NCI-H526 treated with DMSO at 0.1 percent for 48 hours (cell line): Measurements from ENCODE around the gene EEF2K.
"Not testable (repeated sequence)": the region's sequence is repeated elsewhere in the genome, so short reads cannot be mapped to it uniquely, and the experiment has no call there.

Experiments
- DNase-seq: peaks from one replicate; lab custom pipeline; 2025; lab: John Stamatoyannopoulos, UW

Gene EEF2K

DNA sequence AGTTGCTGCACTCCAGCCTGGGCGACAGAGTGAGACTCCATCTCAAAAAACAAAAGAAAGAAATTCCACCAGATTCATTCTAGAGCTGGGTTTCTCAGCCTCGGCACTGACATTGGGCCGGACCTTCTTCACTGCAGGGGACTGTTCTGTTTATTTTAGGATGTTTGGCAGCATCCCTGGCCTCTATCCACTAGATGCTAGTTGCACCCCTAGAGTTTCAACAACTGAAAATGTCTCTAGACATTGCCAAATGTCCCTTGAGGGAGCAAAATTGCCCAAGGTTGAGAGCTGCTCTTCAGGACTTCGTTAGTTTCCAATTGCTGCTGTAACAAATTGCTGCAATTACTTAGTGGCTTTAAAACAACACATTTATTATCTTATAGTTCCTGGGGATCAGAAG lies 7.2 kb downstream of the EEF2K start:
- no peak for DNase-seq

DNA sequence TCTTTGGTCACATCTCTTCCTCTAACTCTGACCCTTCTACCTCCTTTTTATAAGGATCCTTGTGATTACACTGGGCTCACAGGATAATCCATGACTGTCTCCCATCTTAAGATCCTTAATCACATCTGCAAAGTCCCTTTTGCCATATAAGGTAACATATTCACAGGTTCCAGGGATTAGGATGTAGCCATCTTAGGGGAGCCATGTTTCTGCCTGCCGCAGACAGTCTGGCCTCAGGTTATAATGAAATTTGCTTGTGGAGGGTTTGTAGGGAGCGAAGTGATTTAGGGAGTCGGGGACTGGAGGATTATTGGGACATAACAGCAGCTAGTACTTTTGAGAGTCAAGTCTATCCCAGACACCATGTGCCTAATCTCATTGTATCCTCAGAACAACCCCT lies 7.7 kb downstream of the EEF2K start:
- no peak for DNase-seq

DNA sequence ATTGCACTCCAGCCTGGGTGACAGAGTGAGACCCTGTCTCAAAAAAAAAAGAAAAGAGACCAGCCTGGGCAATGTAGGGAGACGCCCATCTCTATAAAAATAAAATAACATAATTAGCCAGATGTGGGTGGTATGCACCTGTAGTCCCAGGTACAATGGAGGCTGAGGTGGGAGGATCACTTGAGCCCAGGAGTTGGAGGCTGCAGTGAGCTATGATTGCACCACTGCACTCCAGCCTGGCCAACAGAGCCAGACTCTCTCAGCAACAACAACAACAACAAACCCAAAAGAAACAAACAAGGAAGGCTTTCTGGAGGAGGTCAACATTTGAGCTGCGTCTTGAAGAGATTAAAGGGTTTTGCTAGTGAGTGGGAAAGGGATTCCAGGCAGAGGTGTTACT lies 8.3 kb downstream of the EEF2K start:
- no peak for DNase-seq

DNA sequence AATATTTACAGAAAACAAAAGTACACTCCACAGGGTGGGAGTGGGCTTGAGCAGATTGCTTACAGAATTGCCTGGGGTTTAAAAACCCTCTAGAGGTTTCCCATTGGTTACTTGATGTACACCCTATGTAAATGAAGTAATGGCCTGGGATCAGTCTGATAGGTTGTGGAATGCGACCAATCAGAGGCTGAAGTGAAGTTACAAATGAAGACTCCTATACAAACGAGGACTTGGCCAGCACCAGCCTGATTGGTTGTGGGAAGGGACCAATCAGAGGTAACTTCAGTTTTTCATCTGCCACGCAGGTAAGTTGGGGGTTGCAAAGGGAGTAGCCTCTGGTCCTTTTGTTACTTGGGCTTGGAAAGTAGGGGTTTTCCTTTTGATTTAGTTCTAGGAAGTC lies 8.8 kb downstream of the EEF2K start:
- no peak for DNase-seq

DNA sequence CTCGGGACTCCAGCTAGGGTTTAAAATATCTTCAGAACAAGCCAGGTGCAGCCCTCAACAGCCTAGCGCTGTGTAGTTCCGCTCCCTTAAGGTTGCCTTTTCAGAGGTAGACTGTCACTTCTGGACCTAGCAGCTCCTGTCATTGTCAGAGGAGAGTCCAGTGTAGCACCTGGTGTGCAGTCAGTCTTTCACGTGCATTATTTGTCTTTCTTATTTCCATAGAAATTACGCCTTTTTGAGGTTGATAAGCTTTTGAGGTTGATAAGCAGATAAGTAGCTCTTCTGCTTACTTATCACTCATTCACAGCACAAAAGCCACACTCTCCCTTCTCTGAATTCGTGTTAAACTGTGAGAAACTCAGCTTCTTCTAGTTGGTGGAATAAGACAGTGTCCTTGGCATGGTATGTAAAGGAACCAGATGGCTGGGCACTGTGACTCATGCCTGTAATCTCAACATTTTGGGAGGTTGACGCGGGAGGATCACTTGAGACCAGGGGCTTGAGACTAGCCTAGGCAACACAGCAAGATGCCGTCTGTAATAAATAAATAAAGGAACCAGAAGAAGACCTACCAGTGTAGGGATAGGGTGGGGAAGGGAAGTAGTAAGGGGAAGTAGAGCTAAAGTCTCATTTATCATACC lies 10.2 kb downstream of the EEF2K start:
- no peak for DNase-seq

DNA sequence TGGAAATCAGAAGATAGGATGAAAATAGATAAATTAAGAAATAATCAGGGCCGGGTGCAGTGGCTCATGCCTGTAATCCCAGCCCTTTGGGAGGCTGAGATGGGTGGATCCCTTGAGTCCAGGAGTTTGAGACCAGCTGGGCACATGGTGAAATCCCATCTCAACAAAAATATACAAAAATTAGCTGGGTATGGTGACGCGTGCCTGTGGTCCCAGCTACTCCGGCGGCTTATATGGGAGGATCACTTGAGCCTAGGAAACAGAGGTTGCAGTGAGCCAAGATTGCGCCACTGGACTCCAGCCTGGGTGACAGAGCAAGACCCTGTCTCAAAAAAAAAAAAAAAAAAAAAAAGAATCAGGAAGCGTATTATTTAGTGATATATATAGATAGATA lies 10.8 kb downstream of the EEF2K start:
- not testable (repeated sequence) for DNase-seq

DNA sequence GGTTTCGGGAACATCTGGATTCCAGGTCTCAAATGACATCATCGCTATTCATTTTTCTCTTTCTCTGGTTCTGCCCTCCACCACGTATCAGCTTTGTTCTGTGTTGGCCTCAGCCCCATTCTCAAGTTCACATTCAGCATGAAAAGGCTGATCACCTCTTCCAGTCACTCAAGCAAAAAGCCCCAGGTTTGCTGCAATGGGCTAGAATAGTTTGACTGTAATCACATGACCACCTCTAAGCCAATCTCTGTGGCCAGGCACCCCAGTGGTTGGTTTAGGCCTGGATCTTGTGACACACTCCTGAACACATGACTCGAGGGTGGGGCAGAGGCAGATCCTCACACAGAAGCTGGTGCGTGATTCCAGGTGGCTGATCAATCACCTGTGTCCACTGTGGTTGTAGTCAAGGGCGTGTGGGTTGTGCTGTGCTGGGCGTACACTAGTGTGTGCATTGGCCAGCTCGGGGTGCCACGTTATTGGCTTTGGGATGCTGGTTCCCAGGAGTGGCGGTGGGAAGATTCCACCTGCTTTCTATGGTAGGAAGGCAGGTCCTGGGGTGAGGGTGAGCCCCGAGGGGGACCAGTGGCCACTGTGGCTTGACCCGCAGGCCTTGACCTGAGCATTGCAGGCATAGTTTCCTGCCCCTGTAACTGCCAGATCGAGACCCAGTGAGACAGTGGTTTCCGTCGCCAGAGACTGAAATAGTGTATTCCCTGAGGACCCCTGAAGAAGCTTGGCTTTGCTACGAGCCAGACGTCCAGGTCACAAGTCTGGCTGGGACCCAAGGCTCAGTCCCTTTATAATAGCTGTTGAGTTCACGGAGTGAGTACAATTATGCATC lies 12.0 kb downstream of the EEF2K start:
- DNase-seq: no peak

DNA sequence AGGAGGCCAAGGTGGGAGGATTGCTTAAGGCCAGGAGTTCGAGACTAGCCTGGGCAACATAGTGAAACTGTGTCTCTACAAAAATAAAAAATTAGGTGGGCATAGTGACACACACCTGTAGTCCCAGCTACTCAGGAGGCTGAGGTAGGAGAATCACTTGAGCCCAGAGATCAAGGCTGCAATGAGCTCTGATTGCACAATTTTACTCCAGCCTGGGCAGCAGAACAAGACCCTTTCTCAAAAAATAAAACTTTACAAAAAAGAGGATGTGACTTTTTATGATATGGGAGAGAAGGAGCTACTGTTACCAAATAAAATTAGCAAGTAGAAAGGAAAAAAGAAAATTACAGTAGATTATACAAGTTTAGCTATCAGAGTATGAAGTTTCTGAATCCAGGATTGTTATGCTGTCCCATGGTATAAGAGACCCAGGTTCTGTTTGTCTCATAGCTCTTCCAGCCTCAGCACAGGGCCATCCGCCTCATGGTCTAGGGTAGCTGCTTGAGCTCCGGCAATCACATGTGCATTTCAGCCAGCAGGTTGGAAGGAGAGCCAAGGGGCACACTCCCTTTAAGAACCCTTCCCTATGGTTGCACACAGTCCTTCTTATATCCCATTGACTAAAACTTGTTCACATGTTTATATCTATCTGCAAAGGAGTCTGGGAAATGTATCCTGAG lies 13.5 kb downstream of the EEF2K start:
- no peak for DNase-seq

DNA sequence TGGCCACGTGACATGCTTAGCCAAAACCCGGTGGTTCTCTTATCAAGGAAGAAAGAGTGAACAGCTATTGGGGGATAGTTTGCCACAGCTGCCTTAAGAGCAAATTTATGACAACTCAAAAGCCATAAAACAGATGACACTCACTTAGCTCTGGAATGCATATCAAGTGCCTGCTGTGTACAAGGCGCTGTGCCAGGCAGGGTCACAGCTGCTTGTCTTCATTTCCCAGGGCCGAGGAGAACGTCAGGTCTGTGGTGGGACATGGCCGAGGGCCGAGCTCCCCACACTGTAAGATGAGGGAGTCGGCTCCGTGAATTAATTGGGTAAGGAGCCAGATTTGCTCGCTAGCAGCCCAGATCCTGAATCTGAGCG lies 14.0 kb downstream of the EEF2K start:
- DNase-seq: no peak

DNA sequence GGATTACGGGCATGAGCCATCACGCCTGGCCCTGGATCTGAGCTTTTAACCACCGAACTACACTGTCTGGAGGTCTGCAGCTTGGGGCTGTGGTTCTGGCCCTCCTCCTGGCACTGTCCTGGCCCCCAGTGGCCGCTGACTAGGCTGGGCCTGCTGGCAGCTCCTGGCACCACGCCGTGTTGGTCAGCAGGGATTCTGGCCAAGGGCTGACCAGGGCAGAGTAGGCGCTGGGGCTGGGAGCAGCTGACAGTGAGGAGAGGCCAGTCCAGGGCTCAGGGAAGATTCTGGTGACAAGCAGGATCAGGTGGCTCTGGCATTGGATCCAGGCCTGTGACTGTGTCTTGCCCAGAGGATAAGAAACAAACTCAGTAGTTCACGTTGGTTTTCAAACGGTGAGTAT lies 14.6 kb downstream of the EEF2K start:
- DNase-seq: no peak

DNA sequence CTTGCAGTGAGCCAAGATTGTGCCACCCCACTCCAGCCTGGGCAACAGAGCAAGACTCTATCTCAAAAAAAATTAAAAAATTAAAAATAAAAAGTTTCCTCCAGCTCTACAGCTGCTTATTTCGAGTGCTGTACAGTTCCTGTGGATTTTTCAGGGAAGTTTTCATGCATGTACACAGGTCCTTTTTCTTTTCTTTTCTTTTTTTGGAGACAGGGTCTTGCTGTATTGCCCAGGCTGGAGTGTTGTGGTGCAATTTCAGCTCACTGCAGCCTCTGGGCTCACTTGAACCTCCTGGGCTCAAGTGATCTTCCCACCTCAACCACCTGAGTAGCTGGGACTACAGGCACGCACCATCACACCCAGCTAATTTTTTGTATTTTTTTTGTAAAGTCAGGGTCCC lies 15.9 kb downstream of the EEF2K start:
- DNase-seq: no peak

DNA sequence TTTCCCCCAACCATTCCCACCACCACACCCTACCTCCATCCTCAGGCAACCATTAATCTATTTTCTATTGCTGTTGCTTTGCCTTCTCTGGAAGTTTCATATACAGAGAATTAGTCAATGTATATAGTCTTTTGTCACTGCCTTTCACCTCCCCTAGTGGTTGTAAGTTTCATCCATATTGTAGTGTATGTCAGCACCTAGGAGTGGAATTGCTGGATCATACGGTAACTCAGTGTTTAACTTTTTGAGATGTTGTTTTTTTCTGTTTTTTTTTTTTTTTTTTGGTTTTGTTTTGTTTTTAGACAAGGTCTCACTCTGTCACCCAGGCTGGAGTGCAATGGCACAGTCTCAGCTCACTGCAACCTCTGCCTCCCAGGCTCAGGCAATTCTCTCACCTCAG lies 16.9 kb downstream of the EEF2K start:
- DNase-seq: no peak

DNA sequence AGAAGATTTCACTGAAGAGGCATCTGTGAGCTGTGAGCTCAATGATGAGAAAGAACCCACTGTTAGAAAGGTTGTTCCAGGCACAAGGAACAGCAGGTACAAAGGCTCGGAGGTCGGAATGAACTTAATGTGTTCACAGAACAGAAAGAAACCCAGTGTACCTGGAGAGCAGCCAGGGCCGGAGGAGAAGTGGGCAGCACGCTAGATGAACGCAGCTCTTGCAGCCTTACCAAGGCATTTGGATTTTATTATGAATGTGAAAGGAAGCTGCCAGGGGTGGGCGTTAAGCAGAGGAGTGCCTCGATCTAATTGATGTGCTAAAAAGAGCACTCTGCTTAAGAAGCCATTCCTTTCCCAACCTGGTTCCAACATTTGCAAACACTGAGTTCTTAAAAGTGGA lies 19.0 kb downstream of the EEF2K start:
- DNase-seq: no peak

DNA sequence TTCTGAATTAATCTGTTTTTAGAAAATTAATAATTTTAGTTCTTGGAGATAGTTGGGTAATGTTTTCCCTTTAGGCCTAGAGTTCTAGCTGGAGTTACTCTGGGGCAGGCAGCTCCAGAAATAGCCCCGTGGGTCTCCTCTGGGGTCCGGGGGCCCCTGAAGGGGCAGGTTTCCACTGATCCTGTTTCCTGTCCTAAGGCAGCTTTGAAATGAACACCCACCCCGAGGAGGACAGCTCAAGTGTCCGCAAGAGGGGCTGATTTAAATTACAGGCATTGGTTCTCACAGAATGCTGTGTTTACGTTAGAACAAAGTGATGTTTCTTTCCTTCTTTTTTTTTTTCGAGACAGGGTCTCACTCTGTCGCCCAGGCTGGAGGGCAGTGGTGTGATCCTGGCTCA lies 23.8 kb downstream of the EEF2K start:
- no peak for DNase-seq

DNA sequence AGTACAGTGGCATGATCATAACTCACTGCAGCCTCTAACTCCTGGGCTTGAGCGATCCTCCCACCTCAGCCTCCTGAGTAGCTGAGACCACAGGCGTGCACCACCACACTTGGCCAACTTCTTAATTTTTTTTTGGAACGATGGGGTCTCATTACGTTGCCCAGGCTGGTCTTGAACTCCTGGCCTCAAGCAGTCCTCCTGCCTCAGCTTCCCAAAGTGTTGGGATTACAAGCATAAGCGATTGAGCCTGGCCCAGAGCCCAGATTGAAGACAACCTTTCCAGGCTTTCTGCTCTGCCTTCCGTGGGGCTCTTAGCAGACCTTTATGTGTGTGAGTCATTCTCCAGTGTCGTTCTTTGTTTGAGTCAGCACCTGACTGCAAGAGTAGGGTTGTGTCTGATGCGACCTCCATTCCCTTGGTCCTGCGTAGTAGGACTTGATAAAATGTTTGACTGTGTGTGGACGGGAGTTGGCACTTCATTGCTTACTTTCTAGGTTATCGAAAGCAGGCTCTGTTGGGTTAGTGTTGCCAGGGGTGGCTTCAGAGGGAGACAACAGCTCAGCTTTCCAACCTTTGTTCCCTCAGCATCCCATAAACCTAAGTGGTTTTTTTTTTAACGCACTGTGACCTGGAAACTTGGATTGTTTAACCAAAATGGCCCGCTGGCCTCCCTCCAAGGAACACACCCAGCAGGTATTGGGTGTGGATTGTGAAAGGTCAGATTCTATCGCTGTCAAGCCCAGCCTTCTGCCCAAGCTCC lies 26.4 kb downstream of the EEF2K start:
- DNase-seq: no peak

DNA sequence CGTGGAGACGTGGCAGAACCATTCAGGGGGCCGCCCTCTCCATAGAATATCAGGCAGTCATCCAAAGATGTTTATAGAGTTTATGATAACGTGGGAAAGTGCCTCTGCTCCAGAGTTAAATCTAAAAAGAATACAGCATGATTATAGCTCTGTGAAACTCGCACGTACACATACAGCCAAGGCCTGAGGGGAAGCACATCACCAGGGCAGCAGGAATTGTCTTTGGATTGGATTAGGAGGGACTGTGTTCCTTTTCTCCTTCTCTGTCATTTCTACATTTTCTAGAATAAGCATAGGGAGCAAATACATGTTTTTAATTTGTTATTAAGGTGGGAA lies 26.9 kb downstream of the EEF2K start:
- DNase-seq: no peak

DNA sequence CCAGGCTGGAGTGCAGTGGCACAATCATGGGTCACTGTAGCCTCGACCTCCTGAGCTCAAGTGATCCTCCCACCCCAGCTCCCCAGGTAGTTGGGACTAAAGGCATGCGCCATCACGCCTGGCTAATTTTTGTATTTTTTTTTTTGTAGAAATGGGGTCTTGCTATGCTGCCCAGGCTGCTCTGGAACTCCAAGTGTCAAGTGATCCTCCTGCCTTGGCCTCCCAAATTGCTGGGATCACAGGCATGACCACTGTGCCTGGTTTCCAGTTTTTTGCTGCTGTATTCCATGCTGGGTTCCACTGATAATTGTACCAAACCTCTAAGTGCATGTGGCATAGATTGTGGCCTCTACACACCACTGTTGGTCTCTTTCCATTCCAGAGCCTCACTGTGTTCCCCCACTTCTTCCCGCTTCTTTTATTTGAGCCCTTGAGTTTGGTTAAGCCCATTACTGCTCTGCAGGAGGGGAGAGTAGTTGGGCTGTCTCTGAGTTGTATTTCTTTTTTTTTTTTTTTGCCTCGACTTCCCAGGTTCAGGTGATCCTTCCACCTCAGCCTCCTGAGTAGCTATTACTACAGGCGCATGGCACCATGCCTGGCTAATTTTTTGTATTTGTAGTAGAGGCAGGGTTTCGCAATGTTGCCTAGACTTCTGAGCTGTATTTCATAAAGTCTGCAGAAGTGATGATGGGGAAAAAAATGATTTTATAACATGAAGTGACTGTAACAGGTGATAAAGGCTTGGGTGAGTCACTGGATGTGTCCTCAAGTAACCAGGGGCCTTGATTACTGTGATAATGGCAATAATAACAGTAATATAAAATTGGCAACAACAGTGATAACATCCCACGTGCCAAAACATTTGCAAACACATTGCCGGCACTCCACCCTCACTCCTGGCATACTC lies 30.0 kb downstream of the EEF2K start:
- no peak for DNase-seq

DNA sequence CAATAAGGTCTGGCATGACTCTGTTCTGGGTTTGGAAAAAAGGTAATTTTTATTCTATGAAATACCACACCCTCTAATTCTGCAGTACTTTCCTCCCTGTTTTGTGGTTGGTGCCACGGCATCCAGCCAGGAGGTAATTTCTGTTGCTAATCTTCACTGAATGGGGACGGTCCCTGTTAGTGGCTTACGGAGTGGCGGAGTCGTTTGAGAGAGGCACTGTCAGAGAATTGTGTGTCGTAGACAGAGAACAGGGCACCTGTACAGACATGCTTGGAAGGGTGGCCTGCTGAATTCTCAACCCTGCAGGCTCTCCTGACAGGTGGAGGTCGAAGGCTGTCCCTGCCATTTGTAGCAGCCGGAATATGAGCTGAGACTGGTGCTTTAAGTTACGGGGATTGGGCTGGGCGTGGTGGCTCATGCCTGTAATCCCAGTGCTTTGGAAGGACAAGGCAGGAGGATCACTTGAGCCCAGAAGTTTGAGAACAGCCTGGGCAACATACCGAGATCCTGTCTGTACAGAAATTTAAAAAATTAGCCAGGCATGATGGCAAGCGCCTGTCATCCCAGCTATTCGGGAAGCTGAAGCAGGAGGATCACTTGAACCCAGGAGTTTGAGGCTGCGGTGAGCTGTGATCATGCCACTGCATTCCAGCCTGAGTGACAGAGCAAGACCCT lies 33.2 kb downstream of the EEF2K start:
- no peak for DNase-seq

DNA sequence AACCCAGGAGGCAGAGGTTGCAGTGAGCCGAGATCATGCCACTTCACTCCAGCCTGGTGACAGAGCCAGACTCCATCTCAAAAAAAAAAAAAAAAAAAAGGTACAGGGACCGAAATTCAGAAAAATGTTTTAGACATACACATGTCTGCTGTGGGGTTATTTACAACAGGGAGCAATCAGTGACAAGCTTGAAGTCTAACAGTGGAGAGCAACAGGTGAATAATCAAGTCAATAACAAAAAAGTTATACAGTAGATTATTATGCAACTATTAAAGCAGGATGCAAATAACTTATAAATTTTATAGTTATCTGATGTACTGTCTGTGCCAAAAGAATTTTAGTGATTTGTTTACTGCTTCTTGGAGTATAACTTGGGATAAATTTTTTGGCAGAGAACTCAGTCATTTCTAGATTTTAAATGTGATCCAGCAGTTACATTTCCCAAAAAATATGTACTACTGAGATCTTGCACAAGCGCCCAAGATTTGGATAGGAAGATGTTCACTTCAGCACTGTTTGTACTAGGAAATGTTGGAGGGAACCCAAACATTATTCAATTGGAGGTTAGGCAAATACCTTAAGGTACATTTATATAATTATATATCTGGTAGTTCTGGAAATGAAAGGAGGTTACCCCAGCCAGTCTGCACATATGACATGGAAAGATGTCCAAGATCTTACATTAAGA lies 34.1 kb downstream of the EEF2K start:
- DNase-seq: no peak

DNA sequence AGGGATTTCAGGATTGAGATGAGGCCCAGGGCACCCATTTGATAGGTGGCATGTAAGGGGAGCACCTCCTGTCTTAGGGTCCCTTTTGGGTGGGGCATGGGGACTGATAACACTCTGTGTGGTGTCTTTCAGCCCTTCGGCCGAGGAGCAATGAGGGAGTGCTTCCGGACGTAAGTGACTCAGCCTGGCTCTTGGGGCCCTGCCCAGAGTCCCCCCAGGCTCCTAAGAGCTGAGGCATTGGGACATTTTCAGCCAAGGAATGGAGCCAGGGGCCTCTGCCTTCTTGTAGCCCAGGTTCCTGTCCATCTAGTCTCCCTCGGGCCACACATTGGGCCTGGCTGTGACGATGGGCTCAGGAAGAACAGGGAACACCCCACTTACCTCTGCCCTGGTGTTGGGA lies 44.4 kb downstream of the EEF2K start:
- no peak for DNase-seq

DNA sequence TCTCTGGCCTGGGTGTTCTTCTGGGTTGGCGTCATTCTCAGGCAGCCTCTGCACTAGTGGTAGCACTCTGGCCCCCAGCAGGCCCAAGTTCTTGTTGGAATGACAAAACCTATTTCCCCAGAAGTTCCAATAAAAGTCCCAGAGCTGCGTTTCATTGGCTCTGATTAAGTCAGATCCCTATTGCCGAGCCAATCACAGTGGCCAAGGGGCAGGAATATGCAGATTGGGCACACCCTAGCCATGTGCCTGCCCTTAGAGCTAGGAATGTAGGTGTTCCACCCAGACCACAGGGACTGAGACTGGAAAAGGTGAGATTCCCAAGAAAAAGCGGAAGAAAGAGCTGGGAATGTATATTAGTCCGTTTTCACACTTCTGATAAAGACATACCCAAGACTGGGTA lies 46.2 kb downstream of the EEF2K start:
- no peak for DNase-seq
